MM.1S (cell line): ENCODE measurements around the gene DGKK.

ENCODE experiments used
- DNase-seq: peaks from one replicate; pipeline ENCODE4 v3.0.0-alpha.2; 2015
- H2AFZ ChIP-seq: fragments of 300-600 bp; sonication (generic); 2 replicates; pipeline ENCODE4 v1.6.0; 2016; ENCODE audit warnings: antibody characterized with exemption, low read length
- H3F3A ChIP-seq: fragments of 300-600 bp; sonication (generic); 2 replicates; pipeline ENCODE4 v1.6.1; 2016; ENCODE audit warnings: mild to moderate bottlenecking, antibody characterized with exemption, low read length, moderate library complexity, mixed read lengths; ENCODE audit not compliant: insufficient read depth
- H3K27ac ChIP-seq: fragments of 300-600 bp; sonication (generic); 2 replicates; pipeline ENCODE4 v1.5.1; 2016; ENCODE audit warnings: mild to moderate bottlenecking, low read length
- H3K27me3 ChIP-seq: fragments of 300-600 bp; sonication (generic); replicated peaks from 2 replicates; pipeline ENCODE4 v1.6.0; 2016; ENCODE audit warnings: low read length; ENCODE audit not compliant: insufficient read depth
- H3K36me3 ChIP-seq: fragments of 300-600 bp; sonication (generic); replicated peaks from 2 replicates; pipeline ENCODE4 v1.6.1; 2016; ENCODE audit warnings: mild to moderate bottlenecking, low read length, mixed read lengths; ENCODE audit not compliant: insufficient read depth
- H3K4me1 ChIP-seq: fragments of 300-600 bp; sonication (generic); 2 replicates; pipeline ENCODE4 v1.6.1; 2016; ENCODE audit warnings: low read length, mixed read lengths
- H3K4me2 ChIP-seq: fragments of 300-600 bp; sonication (generic); 2 replicates; pipeline ENCODE4 v1.6.0; 2016; ENCODE audit warnings: low read depth, low read length
- H3K4me3 ChIP-seq: fragments of 300-600 bp; sonication (generic); 2 replicates; pipeline ENCODE4 v1.5.1; 2016; ENCODE audit warnings: low read length, mixed read lengths
- H3K79me2 ChIP-seq: fragments of 300-600 bp; sonication (generic); 2 replicates; pipeline ENCODE4 v1.6.1; 2016; ENCODE audit warnings: mixed run types, low read length, mixed read lengths
- H3K9ac ChIP-seq: fragments of 300-600 bp; sonication (generic); 2 replicates; pipeline ENCODE4 v1.6.1; 2016; ENCODE audit warnings: low read length, mixed read lengths
- H3K9me2 ChIP-seq: fragments of 300-600 bp; sonication (generic); replicated peaks from 2 replicates; pipeline ENCODE4 v1.6.1; 2016; ENCODE audit warnings: mild to moderate bottlenecking, low read length, mixed read lengths; ENCODE audit not compliant: insufficient read depth
- H3K9me3 ChIP-seq: fragments of 300-600 bp; sonication (generic); replicated peaks from 2 replicates; pipeline ENCODE4 v1.6.1; 2016; ENCODE audit warnings: mild to moderate bottlenecking, low read length, mixed read lengths; ENCODE audit not compliant: insufficient read depth
- H4K20me1 ChIP-seq: fragments of 300-600 bp; sonication (generic); 2 replicates; pipeline ENCODE4 v1.6.1; 2016; ENCODE audit warnings: mild to moderate bottlenecking, low read length, moderate library complexity, mixed read lengths; ENCODE audit not compliant: insufficient read depth
- EZH2 ChIP-seq: fragments of 300-600 bp; sonication (generic); optimal IDR thresholded peaks from 2 replicates; pipeline ENCODE3; 2017; ENCODE audit warnings: low read depth, mild to moderate bottlenecking, antibody characterized with exemption, low read length, mixed read lengths
- EZH2phosphoT487 ChIP-seq: fragments of 300-600 bp; sonication (generic); IDR thresholded peaks from 2 replicates; pipeline ENCODE4 v1.6.1; 2018; ENCODE audit warnings: antibody characterized with exemption, low read length
- TF ChIP-seq, protein P1 (sequence below): fragments of 300-600 bp; sonication (generic); IDR thresholded peaks from 2 replicates; pipeline ENCODE4 v1.5.1; 2016; ENCODE audit warnings: antibody characterized with exemption, low read length, mixed read lengths

Gene DGKK

DNA sequence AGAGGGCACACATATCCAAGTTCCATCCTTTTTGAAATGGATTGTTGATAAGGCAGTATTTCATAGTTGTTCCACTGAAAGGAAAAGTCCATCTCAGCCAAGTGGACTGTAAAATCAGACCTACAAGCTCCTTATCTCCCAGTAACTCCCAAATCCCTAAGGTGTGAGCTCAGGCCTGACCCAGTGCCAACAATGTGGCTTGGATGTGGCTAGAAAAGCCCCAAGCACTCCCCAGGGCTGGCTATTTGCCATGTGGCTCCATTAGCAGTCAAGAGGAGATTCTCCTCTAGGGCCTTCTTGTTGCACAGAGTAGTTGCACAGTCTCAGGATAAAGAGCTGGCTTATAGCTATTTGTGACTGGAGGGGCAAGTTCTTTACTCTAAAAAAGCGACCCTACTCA, 25.0 kb upstream of the DGKK start:
- Histone ChIP-seq H3K9ac (no peak overlapping the region), H3K27ac (no peak overlapping the region), H3K9me3 (no peaks in the 10 kb centered on the region), H3K79me2 (no peaks in the 10 kb centered on the region), H3K4me1 (no peaks in the 10 kb centered on the region), H3K4me3 (no peak overlapping the region), H3K27me3 (no peaks in the 10 kb centered on the region), H4K20me1 (no peaks in the 10 kb centered on the region), H3K4me2 (no peak overlapping the region), H3K36me3 (no peaks in the 10 kb centered on the region), H2AFZ (no peak overlapping the region), H3F3A (no peaks in the 10 kb centered on the region), H3K9me2 (no peaks in the 10 kb centered on the region)
- DNase-seq: no peak
- TF ChIP-seq, protein P1, sequence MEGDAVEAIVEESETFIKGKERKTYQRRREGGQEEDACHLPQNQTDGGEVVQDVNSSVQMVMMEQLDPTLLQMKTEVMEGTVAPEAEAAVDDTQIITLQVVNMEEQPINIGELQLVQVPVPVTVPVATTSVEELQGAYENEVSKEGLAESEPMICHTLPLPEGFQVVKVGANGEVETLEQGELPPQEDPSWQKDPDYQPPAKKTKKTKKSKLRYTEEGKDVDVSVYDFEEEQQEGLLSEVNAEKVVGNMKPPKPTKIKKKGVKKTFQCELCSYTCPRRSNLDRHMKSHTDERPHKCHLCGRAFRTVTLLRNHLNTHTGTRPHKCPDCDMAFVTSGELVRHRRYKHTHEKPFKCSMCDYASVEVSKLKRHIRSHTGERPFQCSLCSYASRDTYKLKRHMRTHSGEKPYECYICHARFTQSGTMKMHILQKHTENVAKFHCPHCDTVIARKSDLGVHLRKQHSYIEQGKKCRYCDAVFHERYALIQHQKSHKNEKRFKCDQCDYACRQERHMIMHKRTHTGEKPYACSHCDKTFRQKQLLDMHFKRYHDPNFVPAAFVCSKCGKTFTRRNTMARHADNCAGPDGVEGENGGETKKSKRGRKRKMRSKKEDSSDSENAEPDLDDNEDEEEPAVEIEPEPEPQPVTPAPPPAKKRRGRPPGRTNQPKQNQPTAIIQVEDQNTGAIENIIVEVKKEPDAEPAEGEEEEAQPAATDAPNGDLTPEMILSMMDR: no peak
- TF ChIP-seq EZH2 (no peak), EZH2phosphoT487 (no peak)

DNA sequence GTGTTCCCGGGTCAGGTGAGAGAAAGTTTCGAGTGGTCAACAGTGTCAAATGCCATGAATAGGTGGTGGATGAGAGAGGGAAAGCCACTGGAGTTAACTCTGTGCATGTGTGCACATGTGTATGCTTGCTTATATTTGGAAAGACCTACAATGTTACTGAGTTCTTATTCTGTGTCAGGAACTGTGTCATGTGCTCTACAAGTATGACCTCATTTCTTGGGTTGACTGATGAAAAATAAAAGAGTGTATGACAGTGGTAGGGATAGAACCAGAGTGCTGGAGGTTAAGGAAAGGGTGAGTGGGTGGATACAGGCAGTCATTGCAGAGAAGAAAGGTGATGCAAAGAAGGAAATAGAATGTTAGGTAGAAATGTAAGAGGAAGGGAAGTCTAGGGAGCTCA, 22.1 kb upstream of the DGKK start:
- H3K4me2 ChIP-seq: no peak overlapping the region
- H3K79me2 ChIP-seq: no peaks in the 10 kb centered on the region
- H2AFZ ChIP-seq: no peak overlapping the region
- no peaks in the 10 kb centered on the region for H4K20me1 ChIP-seq
- H3K9me2 ChIP-seq: no peaks in the 10 kb centered on the region
- no peak overlapping the region for H3K9ac ChIP-seq
- no peaks in the 10 kb centered on the region for H3K9me3 ChIP-seq
- H3K4me1 ChIP-seq: no peaks in the 10 kb centered on the region
- no peaks in the 10 kb centered on the region for H3K36me3 ChIP-seq
- TF ChIP-seq, protein P1: no peak
- TF ChIP-seq EZH2phosphoT487 (no peak), EZH2 (no peak)
- no peak for DNase-seq
- H3K27me3 ChIP-seq: no peaks in the 10 kb centered on the region
- no peaks in the 10 kb centered on the region for H3F3A ChIP-seq
- H3K27ac ChIP-seq: no peak overlapping the region
- H3K4me3 ChIP-seq: no peak overlapping the region

DNA sequence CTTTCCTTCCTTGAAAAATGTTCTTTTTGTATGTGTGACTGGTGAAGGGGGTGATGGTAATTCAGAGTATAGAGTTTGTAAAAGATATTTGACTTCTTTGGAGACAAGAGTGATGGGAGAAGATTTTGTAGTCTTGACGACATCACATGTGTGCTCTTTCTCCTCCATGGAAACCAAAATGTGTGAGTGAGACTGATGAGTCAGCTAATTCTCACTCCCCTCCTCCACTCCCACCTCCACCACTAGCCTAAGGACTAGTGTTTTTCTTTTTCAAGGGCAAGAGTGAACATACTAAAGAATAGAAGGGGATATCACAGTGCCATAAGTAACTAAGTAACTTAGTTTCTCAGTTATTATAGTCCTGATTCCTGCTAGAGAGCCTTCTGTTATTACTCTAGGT, 14.0 kb upstream of the DGKK start:
- Histone ChIP-seq H3K79me2 (no peaks in the 10 kb centered on the region), H3F3A (no peaks in the 10 kb centered on the region), H3K9ac (no peak overlapping the region), H3K27ac (no peak overlapping the region), H2AFZ (no peak overlapping the region), H4K20me1 (no peaks in the 10 kb centered on the region), H3K4me2 (no peak overlapping the region), H3K27me3 (no peaks in the 10 kb centered on the region), H3K36me3 (no peaks in the 10 kb centered on the region), H3K9me2 (no peaks in the 10 kb centered on the region), H3K4me1 (no peaks in the 10 kb centered on the region), H3K4me3 (no peak overlapping the region), H3K9me3 (no peaks in the 10 kb centered on the region)
- no peak for DNase-seq
- TF ChIP-seq EZH2phosphoT487 (no peak), EZH2 (no peak)
- TF ChIP-seq, protein P1: no peak
